Duodenal mucosa (tissue), 2 donors: ENCODE measurements around the gene TUBAL3.
"Not testable (repeated sequence)": the region's sequence is repeated elsewhere in the genome, so short reads cannot be mapped to it uniquely, and the experiment has no call there.

Source experiments
- H3K27ac ChIP-seq: one replicate; pipeline ENCODE4 v1.7.0; 2013; ENCODE audit warnings: low read depth, low read length
- H3K27me3 ChIP-seq, 2 donors: one replicate each; pipeline ENCODE4 v1.7.0; 2013; ENCODE audit warnings: low read length in 2 of 2, control low read depth in 1 of 2; ENCODE audit not compliant: insufficient read depth in 2 of 2, control insufficient read depth in 1 of 2
- H3K36me3 ChIP-seq, 2 donors: one replicate each; pipeline ENCODE4 v1.7.0; 2013; ENCODE audit warnings: low read length in 2 of 2, control low read depth in 1 of 2; ENCODE audit not compliant: insufficient read depth in 2 of 2, control insufficient read depth in 1 of 2
- H3K4me1 ChIP-seq, 2 donors: one replicate each; pipeline ENCODE4 v1.7.0; 2013; ENCODE audit warnings: low read length in 2 of 2, control low read depth in 1 of 2; ENCODE audit not compliant: insufficient read depth in 2 of 2, control insufficient read depth in 1 of 2
- H3K4me3 ChIP-seq, 2 donors: one replicate each; pipeline ENCODE4 v1.7.0; 2013; ENCODE audit warnings: low read length in 2 of 2, low read depth in 1 of 2
- H3K9ac ChIP-seq, 2 donors: one replicate each; pipeline ENCODE4 v1.7.0; 2013; ENCODE audit warnings: low read length in 2 of 2, low read depth in 1 of 2
- H3K9me3 ChIP-seq, 2 donors: one replicate each; pipeline ENCODE4 v1.7.0; 2013; ENCODE audit warnings: low read length in 2 of 2, control low read depth in 1 of 2; ENCODE audit not compliant: control insufficient read depth in 1 of 2

The TUBAL3 gene

GRCh38 chr10:5381187-5381586 is 23.4 kb downstream of the TUBAL3 start:
- Histone ChIP-seq H3K36me3 (no peaks in the 10 kb centered on the region), H3K9ac (no peak overlapping the region), H3K4me1 (no peaks in the 10 kb centered on the region)

GRCh38 chr10:5380395-5380794 is 24.2 kb downstream of the TUBAL3 start:
- H3K9me3 ChIP-seq, H3K27me3 ChIP-seq, H3K4me1 ChIP-seq: not testable (repeated sequence)

More at GRCh38 chr10:5381187-5381586, 23.4 kb downstream of the TUBAL3 start:
- Histone ChIP-seq H3K27me3 (peaks cover 0 to 3% of the 10 kb centered on the region in 2 donors), H3K9me3 (no peaks in the 10 kb centered on the region), H3K4me3 (no peak overlapping the region), H3K27ac (no peak overlapping the region)

GRCh38 chr10:5379202-5379601 is 25.4 kb downstream of the TUBAL3 start:
- not testable (repeated sequence) for H3K4me1 ChIP-seq, H3K36me3 ChIP-seq, H3K4me3 ChIP-seq, H3K9ac ChIP-seq, H3K27ac ChIP-seq, H3K27me3 ChIP-seq, H3K9me3 ChIP-seq

More at GRCh38 chr10:5380395-5380794, 24.2 kb downstream of the TUBAL3 start:
- not testable (repeated sequence) for H3K4me3 ChIP-seq, H3K27ac ChIP-seq, H3K36me3 ChIP-seq, H3K9ac ChIP-seq

- H3K9me3 ChIP-seq = no peaks in the 10 kb centered on the region
- H3K27ac ChIP-seq = no peak overlapping the region
- H3K4me3 ChIP-seq = no peak overlapping the region
- H3K9ac ChIP-seq = no peak overlapping the region
- no peaks in the 10 kb centered on the region for H3K4me1 ChIP-seq
- H3K27me3 ChIP-seq = peaks cover 0 to under 1% of the 10 kb centered on the region in 2 donors
- no peaks in the 10 kb centered on the region for H3K36me3 ChIP-seq
Observed at GRCh38 chr10:5376450-5376849, 28.2 kb downstream of the TUBAL3 start.

- Histone ChIP-seq H3K36me3 (no peaks in the 10 kb centered on the region), H3K9ac (no peak overlapping the region), H3K27ac (no peak overlapping the region), H3K4me3 (no peak overlapping the region), H3K27me3 (no peaks in the 10 kb centered on the region), H3K9me3 (peaks cover 0 to 13% of the 10 kb centered on the region in 2 donors), H3K4me1 (no peaks in the 10 kb centered on the region)
Observed at GRCh38 chr10:5373891-5374611, 30.6 kb downstream of the TUBAL3 start.

GRCh38 chr10:5373307-5373706 is 31.3 kb downstream of the TUBAL3 start:
- peaks cover 0 to 13% of the 10 kb centered on the region in 2 donors for H3K9me3 ChIP-seq
- H3K36me3 ChIP-seq = no peaks in the 10 kb centered on the region
- H3K4me1 ChIP-seq = no peaks in the 10 kb centered on the region
- no peak overlapping the region for H3K27ac ChIP-seq
- H3K27me3 ChIP-seq = no peaks in the 10 kb centered on the region
- H3K4me3 ChIP-seq = no peak overlapping the region
- no peak overlapping the region for H3K9ac ChIP-seq

GRCh38 chr10:5370493-5371352 is 33.9 kb downstream of the TUBAL3 start:
- Histone ChIP-seq H3K4me3 (no peak overlapping the region), H3K27ac (no peak overlapping the region), H3K9me3 (peaks cover 0 to 13% of the 10 kb centered on the region in 2 donors), H3K4me1 (no peaks in the 10 kb centered on the region), H3K27me3 (peaks cover 4 to 13% of the 10 kb centered on the region in 2 donors), H3K36me3 (no peaks in the 10 kb centered on the region), H3K9ac (no peak overlapping the region)

GRCh38 chr10:5369362-5370158 is 35.1 kb downstream of the TUBAL3 start:
- Histone ChIP-seq H3K27ac (no peak overlapping the region), H3K36me3 (no peaks in the 10 kb centered on the region), H3K9ac (no peak overlapping the region), H3K4me3 (no peak overlapping the region), H3K4me1 (peaks cover 3 to 5% of the 10 kb centered on the region in 2 donors), H3K9me3 (peaks cover 0 to 13% of the 10 kb centered on the region in 2 donors), H3K27me3 (peaks cover 4 to 20% of the 10 kb centered on the region in 2 donors)

- Histone ChIP-seq H3K27ac (no peak overlapping the region), H3K27me3 (peaks cover 10 to 26% of the 10 kb centered on the region in 2 donors), H3K9ac (no peak overlapping the region), H3K36me3 (no peaks in the 10 kb centered on the region), H3K4me3 (no peak overlapping the region), H3K4me1 (peaks cover 5 to 6% of the 10 kb centered on the region in 2 donors), H3K9me3 (peaks cover 0 to 10% of the 10 kb centered on the region in 2 donors)
Observed at GRCh38 chr10:5365928-5366327, 38.7 kb downstream of the TUBAL3 start.
